SK-N-SH (cell line): ENCODE results near the gene CIC. TPM values are rescaled to one million over a fixed set of nuclear protein-coding genes. Genes with fewer than 3 reads are reported as not detected.

Experiments used
- CTCF ChIA-PET: fragments of 300-600, 350-600 bp; formaldehyde crosslinking; extraction: SDS; loops from one replicate; lab custom pipeline; 2021; lab: Yijun Ruan, JAX
- POLR2A ChIA-PET: fragments of 350-600 bp; sonication (Branson Sonifier 250); formaldehyde crosslinking; extraction: SDS; loops from one replicate; lab custom pipeline; 2020; ENCODE audit warnings: antibody characterized with exemption, inconsistent platforms; lab: Yijun Ruan, JAX
- DNase-seq: peaks from one replicate; pipeline ENCODE4 v3.0.0; 2012
- H2AFZ ChIP-seq: fragments of 200-600 bp; sonication (generic); 2 replicates; pipeline ENCODE4 v1.8.1; 2016; ENCODE audit warnings: antibody characterized with exemption, mild to moderate bottlenecking, low read depth
- H3F3A ChIP-seq: fragments of 200-600 bp; sonication (generic); replicated peaks from 2 replicates; pipeline ENCODE3; 2016; ENCODE audit warnings: antibody characterized with exemption, mild to moderate bottlenecking; ENCODE audit not compliant: insufficient read depth
- H3K27ac ChIP-seq, 2 experiments: fragments of 200-500 bp in 1 of 2; fragments of 200-600 bp in 1 of 2; sonication (Bioruptor generic) in 1 of 2; sonication (generic), shearing (Covaris generic) in 1 of 2; 2 replicates each; pipeline versions ENCODE4 v1.5.1 to v1.6.1; 2014 to 2016; ENCODE audit warnings: low read depth in 2 of 2, inconsistent platforms in 1 of 2, low read length in 1 of 2, mild to moderate bottlenecking in 1 of 2, mixed read lengths in 1 of 2
- H3K27me3 ChIP-seq: fragments of 200-600 bp; sonication (generic), shearing (Covaris generic); 2 replicates; pipeline ENCODE4 v1.6.1; 2016; ENCODE audit warnings: mixed run types; ENCODE audit not compliant: insufficient read depth
- H3K36me3 ChIP-seq, 2 experiments: fragments of 200-500 bp in 1 of 2; fragments of 200-600 bp in 1 of 2; sonication (Bioruptor generic) in 1 of 2; sonication (generic) in 1 of 2; replicated peaks in 1 of 2; 2 replicates each; pipeline versions ENCODE3 to v1.5.1; 2014 to 2016; ENCODE audit warnings: low read length in 1 of 2, mild to moderate bottlenecking in 1 of 2; ENCODE audit not compliant: insufficient read depth in 2 of 2, control insufficient read depth in 1 of 2
- H3K4me1 ChIP-seq, 2 experiments: fragments of 200-500 bp in 1 of 2; fragments of 200-600 bp in 1 of 2; sonication (Bioruptor generic) in 1 of 2; sonication (generic), shearing (Covaris generic) in 1 of 2; 2 replicates each; pipeline versions ENCODE4 v1.5.1 to v1.6.1; 2014 to 2016; ENCODE audit warnings: low read depth in 1 of 2, low read length in 1 of 2, mixed run types in 1 of 2; ENCODE audit not compliant: insufficient read depth in 2 of 2, control insufficient read depth in 1 of 2
- H3K4me2 ChIP-seq: fragments of 200-600 bp; sonication (generic), shearing (Covaris generic); 2 replicates; pipeline ENCODE4 v1.6.1; 2017; ENCODE audit warnings: mixed run types
- H3K4me3 ChIP-seq, 2 experiments: fragments of 200-500 bp in 1 of 2; fragments of 200-600 bp in 1 of 2; sonication (Bioruptor generic) in 1 of 2; sonication (generic), shearing (Covaris generic) in 1 of 2; 2 replicates each; pipeline versions ENCODE4 v1.5.1 to v1.8.1; 2014 to 2016; ENCODE audit warnings: low read depth in 2 of 2, inconsistent platforms in 1 of 2, low read length in 1 of 2, mild to moderate bottlenecking in 1 of 2, mixed read lengths in 1 of 2, moderate library complexity in 1 of 2
- H3K79me2 ChIP-seq: fragments of 200-600 bp; sonication (generic); 2 replicates; pipeline ENCODE4 v1.8.1; 2017; ENCODE audit warnings: mild to moderate bottlenecking; ENCODE audit not compliant: insufficient read depth
- H3K9ac ChIP-seq: fragments of 200-600 bp; sonication (generic); 2 replicates; pipeline ENCODE4 v1.6.1; 2017; ENCODE audit warnings: mixed run types
- H3K9me2 ChIP-seq: fragments of 200-600 bp; sonication (generic); 2 replicates; pipeline ENCODE4 v1.6.1; 2017; ENCODE audit warnings: mixed run types
- H3K9me3 ChIP-seq: fragments of 200-600 bp; sonication (generic); 2 replicates; pipeline ENCODE4 v1.6.1; 2017; ENCODE audit warnings: mixed run types, mild to moderate bottlenecking, moderate library complexity
- H4K20me1 ChIP-seq: fragments of 200-600 bp; sonication (generic); 2 replicates; pipeline ENCODE4 v1.6.1; 2017; ENCODE audit warnings: mild to moderate bottlenecking, mixed run types; ENCODE audit not compliant: insufficient read depth
- CHD2 ChIP-seq: fragments of 150-350 bp; IDR thresholded peaks from 2 replicates; pipeline ENCODE4 v1.6.1; 2018; ENCODE audit warnings: low read length; ENCODE audit not compliant: partially characterized antibody
- CTCF ChIP-seq: fragments of 200-600 bp; sonication (generic); IDR thresholded peaks from 2 replicates; pipeline ENCODE4 v1.6.1; 2017; ENCODE audit warnings: antibody characterized with exemption, mild to moderate bottlenecking, moderate library complexity
- ELF1 ChIP-seq: IDR thresholded peaks from 2 replicates; pipeline ENCODE4 v1.4.0; 2012
- EP300 ChIP-seq, 2 experiments: IDR thresholded peaks; 2 replicates each; pipeline versions ENCODE4 v1.4.0 to v1.6.1; 2012; ENCODE audit warnings: borderline replicate concordance in 1 of 2, low read depth in 1 of 2, low read length in 1 of 2
- EZH2phosphoT487 ChIP-seq: fragments of 200-600 bp; sonication (generic); IDR thresholded peaks from 2 replicates; pipeline ENCODE4 v1.6.1; 2017; ENCODE audit warnings: low read depth, mixed run types, mild to moderate bottlenecking, antibody characterized with exemption, moderate library complexity, borderline replicate concordance
- FOSL2 ChIP-seq: IDR thresholded peaks from 2 replicates; pipeline ENCODE4 v1.4.0; 2012; ENCODE audit warnings: low read depth, mild to moderate bottlenecking, moderate library complexity, borderline replicate concordance
- FOXJ3 ChIP-seq: sonication (generic); formaldehyde crosslinking; IDR thresholded peaks from 2 replicates; pipeline ENCODE4 v1.5.1; 2020; ENCODE audit warnings: mild to moderate bottlenecking, missing genetic modification reagents
- FOXM1 ChIP-seq: IDR thresholded peaks from 2 replicates; pipeline ENCODE4 v1.4.0; 2012; ENCODE audit warnings: low read depth, mild to moderate bottlenecking
- GABPA ChIP-seq: IDR thresholded peaks from 2 replicates; pipeline ENCODE4 v1.4.0; 2012; ENCODE audit warnings: low read depth, mild to moderate bottlenecking
- GATA2 ChIP-seq: sonication (generic); formaldehyde crosslinking; IDR thresholded peaks from 2 replicates; pipeline ENCODE4 v1.5.0; 2020; ENCODE audit warnings: mild to moderate bottlenecking, missing genetic modification reagents
- IRF3 ChIP-seq: fragments of 150-350 bp; IDR thresholded peaks from 2 replicates; pipeline ENCODE4 v1.6.1; 2016; ENCODE audit warnings: mild to moderate bottlenecking, low read depth, low read length
- JUND ChIP-seq: IDR thresholded peaks from 2 replicates; pipeline ENCODE4 v1.4.0; 2012
- MAX ChIP-seq: IDR thresholded peaks from 2 replicates; pipeline ENCODE4 v1.4.0; 2012; ENCODE audit warnings: low read depth
- MEF2A ChIP-seq: IDR thresholded peaks from 2 replicates; pipeline ENCODE4 v1.4.0; 2012; ENCODE audit warnings: low read depth, borderline replicate concordance
- MXI1 ChIP-seq: IDR thresholded peaks from 2 replicates; pipeline ENCODE4 v1.6.1; 2012; ENCODE audit warnings: mild to moderate bottlenecking, low read depth, low read length, improper control_type of control experiment
- NFIC ChIP-seq: IDR thresholded peaks from 2 replicates; pipeline ENCODE4 v1.4.0; 2012; ENCODE audit warnings: borderline replicate concordance
- NRF1 ChIP-seq: IDR thresholded peaks from 2 replicates; pipeline ENCODE4 v1.6.1; 2012; ENCODE audit warnings: low read depth, mild to moderate bottlenecking, low read length
- PBX3 ChIP-seq: IDR thresholded peaks from 2 replicates; pipeline ENCODE4; 2012
- POLR2AphosphoS5 ChIP-seq: IDR thresholded peaks from 2 replicates; pipeline ENCODE4 v1.6.1; 2012; ENCODE audit warnings: low read depth, low read length
- RAD21 ChIP-seq: IDR thresholded peaks from 2 replicates; pipeline ENCODE4 v1.6.1; 2012; ENCODE audit warnings: mild to moderate bottlenecking, low read length
- RCOR1 ChIP-seq: fragments of 150-350 bp; IDR thresholded peaks from 2 replicates; pipeline ENCODE4 v1.6.1; 2017; ENCODE audit warnings: antibody characterized with exemption, low read length
- REST ChIP-seq: IDR thresholded peaks from 2 replicates; pipeline ENCODE4 v1.6.1; 2012; ENCODE audit warnings: mild to moderate bottlenecking, low read depth, low read length, moderate library complexity
- RXRA ChIP-seq: IDR thresholded peaks from 2 replicates; pipeline ENCODE4 v1.4.0; 2012; ENCODE audit warnings: low read depth, mild to moderate bottlenecking, borderline replicate concordance
- SIN3A ChIP-seq: IDR thresholded peaks from 2 replicates; pipeline ENCODE4 v1.6.1; 2012; ENCODE audit warnings: low read depth, mild to moderate bottlenecking, low read length, moderate library complexity, borderline replicate concordance
- SMC3 ChIP-seq: IDR thresholded peaks from 2 replicates; pipeline ENCODE4 v1.6.1; 2012; ENCODE audit warnings: low read depth, low read length, improper control_type of control experiment
- TAF1 ChIP-seq: IDR thresholded peaks from 2 replicates; pipeline ENCODE4 v1.6.1; 2012; ENCODE audit warnings: low read depth, mild to moderate bottlenecking, low read length, moderate library complexity, borderline replicate concordance
- YY1 ChIP-seq: IDR thresholded peaks from 2 replicates; pipeline ENCODE4 v1.4.0; 2012; ENCODE audit warnings: low read depth, mild to moderate bottlenecking
- WGBS: methylation state at CpG from one replicate; pipeline ENCODE4 v1.1.6; 2017; ENCODE audit warnings: low lambda C conversion rate; 5-methylcytosine and 5-hydroxymethylcytosine counted together
- polyA plus RNA-seq, 3 experiments: library from polyadenylated mRNA; depleted of rRNA; stranded (reverse); fragments of >200 nt; gene quantifications; 2 replicates each; pipeline ENCODE4 v1.2.3, GENCODE V29; 2012

CIC gene
- polyA plus RNA-seq, 1 of the 3 experiments (the other 2 are of a cell fraction), result 16.9 TPM

- H3K9ac ChIP-seq, result no peak overlapping the region
- H4K20me1 ChIP-seq, result peaks cover 12% of the 10 kb centered on the region
- peaks cover 22% of the 10 kb centered on the region for H3K79me2 ChIP-seq
- no peak overlapping the region for H2AFZ ChIP-seq
- no peaks in the 10 kb centered on the region for H3K9me2 ChIP-seq
- no peak overlapping the region; a peak in 1 of 4 replicates for H3K27ac ChIP-seq
- CTCF ChIA-PET, result interaction anchor here (1.1 to 9.5 kb wide), 4 partner anchors 12 to 182 kb away, joined by 4 to 60 read pairs (median 10); no protein-coding TSS in a partner anchor
- peaks cover 7% of the 10 kb centered on the region for H3F3A ChIP-seq
- WGBS, result 88% methylated on average over 20 of the region's 31 CpGs
- H3K9me3 ChIP-seq, result no peaks in the 10 kb centered on the region
- POLR2A ChIA-PET, result no interaction called here
- DNase-seq, result peak; percentile 88
- no peak overlapping the region for H3K4me2 ChIP-seq
- no peak for TF ChIP-seq EZH2phosphoT487
- TF ChIP-seq TAF1, result no peak
- peak; percentile 50 for TF ChIP-seq SMC3
- TF ChIP-seq FOSL2, result no peak
- TF ChIP-seq RAD21, result peak; percentile 56
- TF ChIP-seq JUND, result no peak
- TF ChIP-seq NRF1, result no peak
- no peak for TF ChIP-seq MXI1
- no peak for TF ChIP-seq NFIC
- TF ChIP-seq GABPA, result no peak
- TF ChIP-seq YY1, result no peak
- TF ChIP-seq GATA2, result no peak
- no peak for TF ChIP-seq MEF2A
- no peak for TF ChIP-seq CHD2
- no peak for TF ChIP-seq ELF1
- TF ChIP-seq RCOR1, result no peak
- no peak for TF ChIP-seq SIN3A
- no peak for TF ChIP-seq FOXM1
- TF ChIP-seq REST, result no peak
- TF ChIP-seq PBX3, result no peak
- TF ChIP-seq MAX, result no peak
- TF ChIP-seq CTCF, result peak; percentile 67
- TF ChIP-seq IRF3, result no peak
- TF ChIP-seq RXRA, result no peak
- TF ChIP-seq FOXJ3, result no peak
- TF ChIP-seq EP300 (IDR thresholded peaks at IDR 0.05; ENCODE audit: borderline replicate concordance in 1 of 2, low read depth in 1 of 2, low read length in 1 of 2), result no peak
- TF ChIP-seq POLR2AphosphoS5, result no peak
- TF ChIP-seq, all 33 proteins: peak for 3
- Histone ChIP-seq H3K4me3 (no peak overlapping the region), H3K4me1 (peaks cover 6 to 13% of the 10 kb centered on the region in 2 experiments; a peak in 2 of 4 replicates), H3K27me3 (no peaks in the 10 kb centered on the region), H3K36me3 (peaks cover 30 to 85% of the 10 kb centered on the region in 2 experiments)
Observed at GRCh38 chr19:42290523-42291434, 21.7 kb downstream of the CIC start.
